Skin of body (tissue), 2 donors: Measurements from ENCODE around the gene PTGR2. TPM values are rescaled to one million over a fixed set of nuclear protein-coding genes. Genes with fewer than 3 reads are reported as not detected.
"Not testable (repeated sequence)": the region's sequence is repeated elsewhere in the genome, so short reads cannot be mapped to it uniquely, and the experiment has no call there.

Experiments used
- DNase-seq: peaks from one replicate; lab custom pipeline; 2025; lab: John Stamatoyannopoulos, UW
- total RNA-seq: library from RNA; depleted of rRNA; stranded (reverse); fragments of >200 nt; gene quantifications from one replicate; pipeline ENCODE4 v1.2.3, GENCODE V29; 2014

PTGR2 gene
- total RNA-seq, 1 donor from 2014 or later: 3.7 TPM

GRCh38 chr14:73833034-73833433, 18.6 kb upstream of the PTGR2 start:
- peak; percentile 85 for DNase-seq

DNA sequence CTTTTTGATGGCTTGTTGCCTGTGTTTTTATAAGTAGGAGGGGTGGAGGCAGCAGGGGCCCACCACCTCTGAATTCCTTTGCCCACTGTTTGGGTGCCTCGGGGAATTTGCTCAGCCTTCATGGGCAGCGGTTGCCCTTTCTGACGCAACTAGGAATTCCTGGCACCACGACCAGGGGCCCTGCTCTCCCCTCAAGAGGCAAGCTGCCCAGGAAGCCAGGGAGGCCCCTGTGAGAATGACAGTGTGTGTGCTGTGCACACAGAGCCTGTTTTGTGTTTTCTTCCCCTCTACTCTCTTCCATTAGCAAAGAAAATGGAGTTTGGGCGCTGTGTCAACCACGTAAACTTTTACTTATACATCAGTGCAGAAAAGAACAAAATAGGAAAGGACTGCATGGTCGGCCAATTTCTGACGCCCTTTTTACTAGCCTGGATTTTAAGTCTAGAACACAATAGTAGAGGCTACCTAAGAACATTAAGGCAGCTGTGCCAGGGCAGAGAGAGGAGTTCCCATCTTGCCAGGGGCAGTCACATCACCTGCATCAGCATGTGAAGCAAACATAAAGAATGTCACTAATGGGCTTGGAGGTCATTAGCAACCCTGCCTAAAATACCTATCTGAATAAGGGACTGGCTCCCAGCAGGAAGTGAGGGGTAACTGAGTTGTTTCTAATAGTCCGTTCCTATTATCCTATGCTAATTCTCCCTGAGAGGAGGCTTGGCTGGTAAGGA, 17.9 kb upstream of the PTGR2 start:
- peak; percentile 32 for DNase-seq

DNA sequence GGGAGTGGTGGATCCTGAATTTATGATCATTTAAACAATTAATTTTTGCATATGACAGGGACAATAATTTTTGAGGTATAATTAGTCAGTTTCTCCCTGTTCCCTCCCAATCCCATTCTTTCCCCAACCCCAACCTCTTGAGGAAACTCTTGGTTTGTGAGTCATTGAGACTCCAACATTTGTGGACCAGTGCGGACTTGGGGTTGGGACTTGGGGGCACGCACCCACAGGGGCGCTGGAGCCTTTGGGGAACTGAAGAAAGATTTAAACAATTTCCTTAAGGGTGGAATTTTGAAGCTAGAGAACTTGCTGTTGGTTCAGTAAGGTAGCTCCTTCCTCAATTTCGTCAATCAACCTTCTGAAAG, 17.4 kb upstream of the PTGR2 start:
- no peak for DNase-seq

- not testable (repeated sequence) for DNase-seq
These were observed 13.2 kb upstream of the PTGR2 start for GRCh38 chr14:73838293-73839034.

DNA sequence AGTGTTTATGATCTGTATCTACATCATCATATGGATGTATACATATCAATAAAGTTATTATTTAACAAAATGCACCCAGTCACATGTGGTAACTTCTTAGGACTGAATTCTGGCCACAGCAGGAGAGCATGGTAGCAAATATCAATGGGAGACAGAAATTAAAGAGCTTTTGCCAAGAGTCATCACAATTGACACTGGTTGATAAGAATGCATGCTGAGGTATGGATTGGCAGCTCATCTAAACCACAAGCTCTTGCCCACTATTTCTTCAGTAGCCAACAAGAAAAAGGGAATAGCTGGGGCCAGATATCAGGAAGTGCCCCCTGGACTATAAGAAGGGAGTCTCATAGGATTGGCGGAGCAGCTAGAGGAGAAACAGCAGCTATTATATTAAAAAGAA, 9.4 kb upstream of the PTGR2 start:
- no peak for DNase-seq

- no peak for DNase-seq
These were observed 8.8 kb upstream of the PTGR2 start for GRCh38 chr14:73842851-73843250.

DNA sequence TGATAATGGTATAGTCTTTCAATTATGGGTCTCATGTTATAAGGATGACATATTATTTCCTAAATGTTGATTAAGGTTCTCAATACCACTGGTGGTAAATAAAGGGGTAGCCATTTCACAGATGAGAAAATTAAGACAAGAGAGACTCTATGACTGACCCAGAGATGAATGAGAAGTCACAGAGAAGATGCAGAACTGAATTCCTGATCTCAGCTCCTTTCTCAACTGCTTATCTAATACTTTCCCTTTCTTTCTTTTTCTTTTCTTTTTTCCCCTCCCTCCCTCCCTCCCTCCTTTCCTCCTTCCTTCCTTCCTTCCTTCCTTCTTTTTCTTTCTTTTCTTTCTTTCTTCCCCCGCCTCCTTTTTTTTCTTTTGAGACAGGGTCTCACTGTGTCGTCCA, 8.3 kb upstream of the PTGR2 start:
- DNase-seq: no peak

- no peak for DNase-seq
These were observed 4.7 kb upstream of the PTGR2 start for GRCh38 chr14:73846947-73847346.

DNA sequence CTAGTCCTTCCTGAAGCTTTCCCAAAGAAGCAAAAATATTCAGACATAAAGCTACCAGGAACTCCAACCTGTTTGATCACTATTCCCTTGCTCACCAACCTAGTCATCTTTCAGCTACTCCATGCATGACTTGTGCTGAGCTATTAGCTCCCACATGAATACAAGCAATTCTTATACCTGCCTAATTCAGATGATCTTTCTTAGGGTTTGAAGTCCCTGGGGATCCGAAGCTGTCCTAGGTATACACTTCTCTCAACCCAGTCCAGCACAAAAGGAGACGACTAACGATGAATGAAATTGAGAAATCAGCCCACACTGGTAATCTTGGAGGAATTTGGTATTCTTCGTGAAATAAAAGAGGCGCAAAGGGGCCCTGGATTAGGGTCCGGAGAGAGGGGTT, 631 bp upstream of the PTGR2 start:
- no peak for DNase-seq

DNA sequence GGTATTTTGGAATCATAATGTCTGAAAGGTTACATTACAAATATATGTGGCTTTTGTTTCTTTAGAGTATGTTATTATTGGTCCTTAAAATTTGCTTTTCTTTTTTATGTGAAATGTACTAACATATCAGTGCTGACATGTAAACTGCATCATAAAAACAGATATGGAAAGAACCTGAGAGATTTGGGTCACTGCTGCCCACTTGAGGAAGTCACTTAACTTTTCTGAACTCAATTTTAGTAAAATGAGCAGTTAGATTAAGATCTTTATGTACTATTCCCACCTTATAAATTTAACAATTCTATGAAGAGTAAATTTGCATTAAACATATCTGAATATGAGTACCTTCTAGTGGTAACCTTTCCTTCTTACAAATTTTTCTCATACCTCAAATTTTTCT, 7.5 kb downstream of the PTGR2 start:
- DNase-seq: no peak

GRCh38 chr14:73861073-73861472, 9.4 kb downstream of the PTGR2 start:
- no peak for DNase-seq

DNA sequence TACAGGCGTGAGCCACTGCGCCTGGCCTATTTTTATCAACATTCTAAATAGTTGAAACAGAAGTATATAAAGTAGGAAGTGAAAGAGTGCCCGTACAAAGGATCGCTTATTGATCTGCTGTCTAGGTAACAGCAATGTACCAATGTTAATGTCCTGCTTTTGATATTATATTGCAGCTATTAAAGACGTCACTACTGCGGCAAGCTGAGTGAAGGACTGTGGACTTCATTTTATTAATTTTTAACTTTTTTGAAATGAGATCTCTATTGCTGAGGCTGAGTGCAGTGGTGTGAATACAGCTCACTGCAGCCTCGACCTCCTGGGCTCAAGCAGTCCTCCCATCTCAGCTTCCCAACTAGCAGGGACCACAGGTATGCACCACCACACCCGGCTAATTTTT, 10.8 kb downstream of the PTGR2 start:
- no peak for DNase-seq

DNA sequence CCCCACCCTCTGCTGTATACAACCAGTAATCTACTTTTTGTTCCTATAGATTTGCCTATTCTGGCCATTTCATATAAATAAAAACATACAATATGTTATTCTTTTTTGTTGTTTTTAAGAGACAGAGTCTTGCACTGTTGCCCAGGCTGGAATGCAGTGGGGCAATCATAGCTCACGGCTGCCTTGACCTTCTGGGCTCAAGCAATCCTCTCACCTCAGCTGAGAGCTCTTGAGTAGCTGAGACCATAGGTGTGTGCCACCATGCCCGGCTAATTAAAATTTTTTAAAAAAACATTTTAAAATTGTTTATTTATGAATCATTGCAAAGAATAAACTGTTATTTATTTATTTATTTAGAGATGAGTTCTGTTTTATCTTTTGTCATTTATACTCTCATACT, 11.6 kb downstream of the PTGR2 start:
- DNase-seq: no peak

- DNase-seq: no peak
These were observed 14.0 kb downstream of the PTGR2 start for GRCh38 chr14:73865534-73866113.

DNA sequence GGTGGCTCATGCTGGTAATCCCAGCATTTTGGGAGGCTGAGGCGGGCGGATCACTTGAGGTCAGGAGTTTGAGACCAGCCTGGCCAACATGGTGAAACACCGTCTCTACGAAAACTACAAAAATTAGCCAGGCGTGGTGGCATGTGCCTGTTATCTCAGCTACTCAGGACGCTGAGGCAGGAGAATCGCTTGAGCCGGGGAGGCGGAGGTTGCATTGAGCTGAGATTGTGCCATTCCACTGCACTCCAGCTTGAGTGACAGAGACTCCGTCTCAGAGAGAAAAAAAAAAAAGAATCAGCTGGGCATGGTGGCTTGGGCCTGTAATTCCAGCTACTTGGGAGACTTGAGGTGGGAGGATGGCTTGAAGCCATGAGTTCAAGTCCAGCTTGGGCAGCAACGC, 18.1 kb downstream of the PTGR2 start:
- DNase-seq: not testable (repeated sequence)

DNA sequence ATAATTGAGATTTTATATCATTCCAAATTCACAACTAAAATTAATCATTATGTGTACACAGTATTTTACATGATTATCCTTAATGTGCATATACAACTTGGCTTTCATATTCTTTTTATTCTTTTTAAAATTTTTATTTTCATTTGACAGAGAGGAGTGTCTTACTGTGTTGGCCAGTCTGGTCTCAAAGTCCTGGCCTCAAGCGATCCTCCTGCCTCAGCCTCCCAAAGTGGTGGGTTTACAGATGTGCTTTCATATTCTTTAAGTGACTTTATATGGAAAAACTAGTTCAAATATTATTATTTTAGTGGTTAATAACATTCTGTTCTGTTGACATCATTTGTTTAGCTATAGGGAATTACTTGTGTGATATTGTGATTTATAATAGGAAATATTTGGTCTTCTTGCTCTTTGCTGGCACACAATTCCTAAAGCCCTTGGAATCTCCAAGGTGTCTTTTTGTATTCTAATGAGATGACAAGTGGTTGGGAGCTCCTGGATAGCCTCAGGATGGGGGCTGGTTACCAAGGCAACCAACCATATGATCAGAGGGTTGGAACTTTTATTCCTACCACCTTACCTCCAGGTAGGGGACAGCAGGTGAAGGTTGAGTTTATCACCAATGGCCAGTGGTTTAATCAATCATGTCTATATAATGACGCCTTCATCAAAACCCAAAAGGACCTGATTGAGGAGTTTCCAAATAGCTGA, 19.0 kb downstream of the PTGR2 start:
- DNase-seq: no peak

DNA sequence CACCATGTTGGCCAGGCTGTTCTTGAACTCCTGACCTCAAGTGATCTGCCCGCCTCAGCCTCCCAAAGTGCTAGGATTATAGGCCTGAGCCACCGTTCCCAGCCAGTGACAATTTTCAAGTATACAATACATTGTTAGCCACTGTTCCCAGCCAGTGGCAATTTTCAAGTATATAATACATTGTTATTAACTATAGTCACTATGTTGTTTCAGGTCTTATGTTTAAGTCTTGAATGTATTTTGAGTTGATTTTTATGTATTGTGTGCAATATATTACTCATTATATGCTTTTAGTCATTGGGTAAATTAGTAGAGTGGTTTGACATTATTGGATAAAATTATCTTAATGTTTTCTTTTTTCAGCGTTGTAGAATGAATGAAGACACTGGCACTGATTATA, 22.0 kb downstream of the PTGR2 start:
- no peak for DNase-seq

DNA sequence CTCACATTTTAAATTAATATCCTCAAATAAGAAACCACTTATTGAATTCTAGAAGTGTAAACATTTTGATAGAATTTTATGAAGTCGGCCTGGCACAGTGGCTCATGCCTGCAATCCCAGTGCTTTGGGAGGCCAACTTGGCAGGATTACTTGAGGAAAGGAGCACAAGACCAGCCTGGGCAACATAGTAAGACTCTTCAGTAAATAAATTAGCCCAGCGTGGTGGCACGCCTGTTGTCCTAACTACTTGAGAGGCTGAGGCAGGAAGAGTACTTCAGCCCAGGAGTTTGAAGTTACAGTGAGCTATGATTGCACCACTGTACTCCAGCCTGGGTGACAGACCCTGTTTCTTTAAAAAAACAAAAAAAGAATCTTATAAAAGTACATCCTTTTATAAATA, 26.2 kb downstream of the PTGR2 start:
- DNase-seq: no peak

GRCh38 chr14:73878436-73878835, 26.8 kb downstream of the PTGR2 start:
- DNase-seq: no peak

DNA sequence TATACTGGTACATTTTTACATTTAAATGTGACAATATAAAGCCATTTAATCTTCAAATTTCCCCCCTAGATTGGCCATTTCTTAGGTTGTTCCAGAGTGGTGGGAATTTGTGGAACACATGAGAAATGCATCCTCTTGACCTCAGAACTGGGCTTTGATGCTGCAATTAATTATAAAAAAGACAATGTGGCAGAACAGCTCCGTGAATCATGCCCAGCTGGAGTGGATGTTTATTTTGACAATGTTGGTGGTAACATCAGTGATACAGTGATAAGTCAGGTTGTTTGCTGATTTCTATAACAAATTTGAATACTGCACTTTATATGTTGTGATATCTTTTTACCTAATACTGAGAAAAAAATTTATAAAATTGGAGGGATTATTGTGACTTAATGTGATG, 27.4 kb downstream of the PTGR2 start:
- no peak for DNase-seq

- DNase-seq: no peak
These were observed 33.0 kb downstream of the PTGR2 start for GRCh38 chr14:73884438-73885190.
